GM12878 (cell line): ENCODE data around the gene SOD2. TPM values are rescaled to one million over a fixed set of nuclear protein-coding genes. Genes with fewer than 3 reads are reported as not detected.

Experiments used
- ATAC-seq: fragments of 200-7000 bp; cut with Tn5 transposase; 3 replicates; pipeline ENCODE4 v1.9.1; 2020; ENCODE audit warnings: mild to moderate bottlenecking, moderate library complexity
- BruUV-seq: library from RNA; stranded (reverse); fragments of 400-500 nt; replicated peaks from 2 replicates; lab custom pipeline; 2021; lab: Mats Ljungman, UMichigan
- CTCF ChIA-PET: fragments of 300-600 bp; sonication (Branson Sonifier 250); formaldehyde crosslinking; extraction: SDS; loops from one replicate; lab custom pipeline; 2021; ENCODE audit warnings: inconsistent platforms; lab: Yijun Ruan, JAX
- POLR2A ChIA-PET: fragments of 350-600 bp; formaldehyde crosslinking; extraction: SDS; loops from one replicate; lab custom pipeline; 2021; ENCODE audit warnings: inconsistent platforms; lab: Charles Lee
- RAD21 ChIA-PET: fragments of 300-600 bp; sonication (Branson Sonifier 250); formaldehyde crosslinking; loops from one replicate; lab custom pipeline; 2023; ENCODE audit warnings: antibody characterized with exemption; ENCODE audit not compliant: unreplicated experiment; lab: Charles Lee
- SMC1A ChIA-PET: fragments of 300-600 bp; sonication (Branson Sonifier 250); formaldehyde crosslinking; loops from one replicate; lab custom pipeline; 2023; ENCODE audit not compliant: unreplicated experiment, uncharacterized antibody; lab: Charles Lee
- DNase-seq: peaks from one replicate; pipeline ENCODE4 v3.0.0-alpha.2; 2011; ENCODE audit warnings: low read depth, low spot score
- FAIRE-seq: peaks from 3 replicates; lab custom pipeline; 2011; peaks lifted over from hg19 to GRCh38; lab: Jason Lieb, UNC
- H2AFZ ChIP-seq: 2 replicates; pipeline ENCODE4 v1.6.0; 2011; ENCODE audit warnings: low read depth, low read length, control low read depth; ENCODE audit not compliant: control insufficient read depth
- H3K27ac ChIP-seq: 2 replicates; pipeline ENCODE4 v1.5.1; 2011; ENCODE audit warnings: control low read depth; ENCODE audit not compliant: control insufficient read depth, insufficient read depth
- H3K27me3 ChIP-seq, 2 experiments: replicated peaks in 1 of 2; 2 replicates each; pipeline versions ENCODE4 v1.6.0 to v1.6.1; 2011; ENCODE audit warnings: low read length in 1 of 2; ENCODE audit not compliant: control insufficient read depth in 2 of 2, insufficient read depth in 2 of 2
- H3K36me3 ChIP-seq, 2 experiments: 2 replicates each; pipeline ENCODE4 v1.5.1; 2011; ENCODE audit warnings: low read length in 1 of 2; ENCODE audit not compliant: control insufficient read depth in 2 of 2, insufficient read depth in 2 of 2
- H3K4me1 ChIP-seq: 2 replicates; pipeline ENCODE4 v1.6.1; 2011; ENCODE audit warnings: mild to moderate bottlenecking, low read length, moderate library complexity, mixed read lengths; ENCODE audit not compliant: control insufficient read depth, insufficient read depth
- H3K4me2 ChIP-seq: 2 replicates; pipeline ENCODE4 v1.6.0; 2011; ENCODE audit warnings: control low read depth; ENCODE audit not compliant: control insufficient read depth, insufficient read depth
- H3K4me3 ChIP-seq: fragments of 200-600 bp; sonication (generic); 2 replicates; pipeline ENCODE4 v1.5.1; 2016
- H3K79me2 ChIP-seq: 2 replicates; pipeline ENCODE4 v1.6.0; 2011; ENCODE audit warnings: low read length; ENCODE audit not compliant: control insufficient read depth, insufficient read depth
- H3K9ac ChIP-seq: 2 replicates; pipeline ENCODE4 v1.8.0; 2011; ENCODE audit warnings: low read length, control low read depth, mixed read lengths; ENCODE audit not compliant: control insufficient read depth, insufficient read depth
- H3K9me3 ChIP-seq: replicated peaks from 3 replicates; pipeline ENCODE4 v1.5.1; 2011; ENCODE audit warnings: mild to moderate bottlenecking, low read length; ENCODE audit not compliant: control insufficient read depth, insufficient read depth
- H4K20me1 ChIP-seq: 2 replicates; pipeline ENCODE4 v1.6.0; 2011; ENCODE audit not compliant: control insufficient read depth, insufficient read depth
- CBX3 ChIP-seq: fragments of 200-600 bp; sonication (generic); IDR thresholded peaks from 2 replicates; pipeline ENCODE4 v1.6.1; 2016; ENCODE audit warnings: low read depth, borderline replicate concordance
- CHD1 ChIP-seq: IDR thresholded peaks from 2 replicates; pipeline ENCODE4 v1.6.1; 2012; ENCODE audit warnings: low read depth, low read length, improper control_type of control experiment
- FOXK2 ChIP-seq: fragments of 450-650 bp; IDR thresholded peaks from 2 replicates; pipeline ENCODE4 v1.6.1; 2017; ENCODE audit warnings: mild to moderate bottlenecking, moderate library complexity
- KAT2A ChIP-seq: conservative IDR thresholded peaks from 2 replicates; pipeline ENCODE4 v1.6.1; 2011; ENCODE audit warnings: low read depth, low read length; ENCODE audit not compliant: control insufficient read depth
- PML ChIP-seq: IDR thresholded peaks from 2 replicates; pipeline ENCODE4 v1.6.1; 2012; ENCODE audit warnings: low read length, inconsistent platforms
- RBBP5 ChIP-seq: fragments of 200-600 bp; sonication (generic); conservative IDR thresholded peaks from 2 replicates; pipeline ENCODE4 v1.6.1; 2016
- SMAD1 ChIP-seq: fragments of 450-650 bp; IDR thresholded peaks from 2 replicates; pipeline ENCODE4 v1.6.1; 2018; ENCODE audit warnings: mild to moderate bottlenecking, low read depth; ENCODE audit not compliant: partially characterized antibody
- SP1 ChIP-seq: IDR thresholded peaks from one replicate; pipeline ENCODE4 v1.6.1; 2011; ENCODE audit warnings: low read depth, low read length
- STAT1 ChIP-seq: fragments of 450-650 bp; conservative IDR thresholded peaks from 2 replicates; pipeline ENCODE4 v1.6.1; 2014; ENCODE audit warnings: antibody characterized with exemption, mild to moderate bottlenecking
- WGBS: methylation state at CpG from one replicate; pipeline ENCODE4 v1.1.6; 2016; ENCODE audit warnings: low lambda C conversion rate; ENCODE audit not compliant: insufficient replicate concordance, insufficient coverage; ENCODE audit errors: missing lambda C conversion rate; 5-methylcytosine and 5-hydroxymethylcytosine counted together
- in situ Hi-C: fragments of 300-500 bp; cut with MboI; formaldehyde crosslinking; loops from 9 replicates; pipeline ENCODE4 v1.14.3; 2018; ENCODE audit warnings: mixed read lengths
- intact Hi-C: fragments of 100-400 bp; cut with micrococcal nuclease; formaldehyde crosslinking; loops from one replicate; pipeline ENCODE4 v1.14.2; 2022; ENCODE audit not compliant: unreplicated experiment
- polyA plus RNA-seq, 11 experiments: library from polyadenylated mRNA; depleted of rRNA in 4 of 11; unstranded in 6 of 11; stranded (reverse) in 5 of 11; fragments of >200 nt; fragmentation: Nextera tagmentation in 4 of 11; fragmentation: Illumina TruSeq in 1 of 11; extraction: Ambion mirVana in 4 of 11; extraction: Trizol in 1 of 11; gene quantifications; 1 replicate in 1 of 11; 2 replicates in 10 of 11; pipeline versions ENCODE4 v1.2.1 to v1.2.3, GENCODE V29; 2011 to 2016; ENCODE audit warnings: inconsistent platforms in 2 of 11, missing spikeins in 2 of 11, low read depth in 1 of 11
- total RNA-seq, 4 experiments: library from RNA; depleted of rRNA in 3 of 4; stranded (reverse); fragments of >200 nt in 3 of 4; fragmentation: Illumina TruSeq in 1 of 4; extraction: Trizol in 1 of 4; gene quantifications; 2 replicates each; pipeline versions ENCODE4 v1.2.1 to v1.2.3, GENCODE V29; 2013 to 2021
- TF ChIP-seq, protein P1 (sequence below): IDR thresholded peaks from 2 replicates; pipeline ENCODE4 v1.6.1; 2012; ENCODE audit warnings: mild to moderate bottlenecking, low read depth, low read length
- TF ChIP-seq, protein P2 (sequence below): IDR thresholded peaks from 2 replicates; pipeline ENCODE4 v1.6.1; 2012; ENCODE audit warnings: low read length, inconsistent platforms
- TF ChIP-seq, protein P3 (sequence below): fragments of 150-350 bp; IDR thresholded peaks from 2 replicates; pipeline ENCODE4 v1.6.1; 2016; ENCODE audit warnings: low read depth, low read length
- TF ChIP-seq, protein P4 (sequence below): fragments of 450-650 bp; IDR thresholded peaks from 2 replicates; pipeline ENCODE4 v1.6.1; 2014; ENCODE audit warnings: mild to moderate bottlenecking

Gene SOD2
- total and polyA plus RNA-seq, 10 of the 15 experiments (the other 5 are each of a cell fraction or from before 2014, with no cell fraction given): 12.1 to 55.8 (median 39.1) TPM

DNA sequence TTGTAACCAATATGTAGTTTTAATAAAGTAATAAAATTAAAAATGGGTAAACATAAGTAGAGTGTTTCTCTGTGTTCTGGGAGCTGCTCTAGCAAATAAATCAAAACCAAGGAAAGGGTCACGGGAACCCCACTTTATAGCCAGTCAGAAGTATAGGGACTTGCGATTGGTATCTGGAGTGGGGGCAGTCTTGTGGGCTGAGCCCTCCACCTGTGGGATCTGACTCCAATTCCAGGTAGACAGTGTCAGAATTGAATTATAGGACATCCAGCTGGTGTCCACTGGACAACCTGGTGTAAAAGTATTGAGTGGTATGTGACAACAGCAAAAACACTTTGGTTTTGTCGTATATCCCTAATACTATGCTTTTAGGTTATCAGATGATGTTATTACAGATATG is 14.5 kb downstream of the SOD2 start:
- Histone ChIP-seq H3K4me3 (no peak overlapping the region), H3K79me2 (no peaks in the 10 kb centered on the region), H3K27ac (no peak overlapping the region), H3K27me3 (no peaks in the 10 kb centered on the region), H3K4me2 (no peak overlapping the region), H2AFZ (no peak overlapping the region), H4K20me1 (no peaks in the 10 kb centered on the region), H3K36me3 (peaks cover 0 to 9% of the 10 kb centered on the region in 2 experiments; a peak in 3 of 4 replicates), H3K9ac (no peak overlapping the region), H3K4me1 (no peaks in the 10 kb centered on the region), H3K9me3 (no peaks in the 10 kb centered on the region)
- no peak for DNase-seq
- FAIRE-seq: no peak
- SMC1A ChIA-PET: no interaction called here
- WGBS: 79% methylated on average over 3 of the region's 3 CpGs
- TF ChIP-seq, protein P1, sequence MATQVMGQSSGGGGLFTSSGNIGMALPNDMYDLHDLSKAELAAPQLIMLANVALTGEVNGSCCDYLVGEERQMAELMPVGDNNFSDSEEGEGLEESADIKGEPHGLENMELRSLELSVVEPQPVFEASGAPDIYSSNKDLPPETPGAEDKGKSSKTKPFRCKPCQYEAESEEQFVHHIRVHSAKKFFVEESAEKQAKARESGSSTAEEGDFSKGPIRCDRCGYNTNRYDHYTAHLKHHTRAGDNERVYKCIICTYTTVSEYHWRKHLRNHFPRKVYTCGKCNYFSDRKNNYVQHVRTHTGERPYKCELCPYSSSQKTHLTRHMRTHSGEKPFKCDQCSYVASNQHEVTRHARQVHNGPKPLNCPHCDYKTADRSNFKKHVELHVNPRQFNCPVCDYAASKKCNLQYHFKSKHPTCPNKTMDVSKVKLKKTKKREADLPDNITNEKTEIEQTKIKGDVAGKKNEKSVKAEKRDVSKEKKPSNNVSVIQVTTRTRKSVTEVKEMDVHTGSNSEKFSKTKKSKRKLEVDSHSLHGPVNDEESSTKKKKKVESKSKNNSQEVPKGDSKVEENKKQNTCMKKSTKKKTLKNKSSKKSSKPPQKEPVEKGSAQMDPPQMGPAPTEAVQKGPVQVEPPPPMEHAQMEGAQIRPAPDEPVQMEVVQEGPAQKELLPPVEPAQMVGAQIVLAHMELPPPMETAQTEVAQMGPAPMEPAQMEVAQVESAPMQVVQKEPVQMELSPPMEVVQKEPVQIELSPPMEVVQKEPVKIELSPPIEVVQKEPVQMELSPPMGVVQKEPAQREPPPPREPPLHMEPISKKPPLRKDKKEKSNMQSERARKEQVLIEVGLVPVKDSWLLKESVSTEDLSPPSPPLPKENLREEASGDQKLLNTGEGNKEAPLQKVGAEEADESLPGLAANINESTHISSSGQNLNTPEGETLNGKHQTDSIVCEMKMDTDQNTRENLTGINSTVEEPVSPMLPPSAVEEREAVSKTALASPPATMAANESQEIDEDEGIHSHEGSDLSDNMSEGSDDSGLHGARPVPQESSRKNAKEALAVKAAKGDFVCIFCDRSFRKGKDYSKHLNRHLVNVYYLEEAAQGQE: no peak
- TF ChIP-seq SP1: no peak
- TF ChIP-seq CBX3: no peak
- TF ChIP-seq STAT1: no peak
- TF ChIP-seq CHD1: no peak
- TF ChIP-seq PML: no peak
- TF ChIP-seq RBBP5: no peak
- TF ChIP-seq, protein P2, sequence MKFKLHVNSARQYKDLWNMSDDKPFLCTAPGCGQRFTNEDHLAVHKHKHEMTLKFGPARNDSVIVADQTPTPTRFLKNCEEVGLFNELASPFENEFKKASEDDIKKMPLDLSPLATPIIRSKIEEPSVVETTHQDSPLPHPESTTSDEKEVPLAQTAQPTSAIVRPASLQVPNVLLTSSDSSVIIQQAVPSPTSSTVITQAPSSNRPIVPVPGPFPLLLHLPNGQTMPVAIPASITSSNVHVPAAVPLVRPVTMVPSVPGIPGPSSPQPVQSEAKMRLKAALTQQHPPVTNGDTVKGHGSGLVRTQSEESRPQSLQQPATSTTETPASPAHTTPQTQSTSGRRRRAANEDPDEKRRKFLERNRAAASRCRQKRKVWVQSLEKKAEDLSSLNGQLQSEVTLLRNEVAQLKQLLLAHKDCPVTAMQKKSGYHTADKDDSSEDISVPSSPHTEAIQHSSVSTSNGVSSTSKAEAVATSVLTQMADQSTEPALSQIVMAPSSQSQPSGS: no peak
- TF ChIP-seq, protein P3, sequence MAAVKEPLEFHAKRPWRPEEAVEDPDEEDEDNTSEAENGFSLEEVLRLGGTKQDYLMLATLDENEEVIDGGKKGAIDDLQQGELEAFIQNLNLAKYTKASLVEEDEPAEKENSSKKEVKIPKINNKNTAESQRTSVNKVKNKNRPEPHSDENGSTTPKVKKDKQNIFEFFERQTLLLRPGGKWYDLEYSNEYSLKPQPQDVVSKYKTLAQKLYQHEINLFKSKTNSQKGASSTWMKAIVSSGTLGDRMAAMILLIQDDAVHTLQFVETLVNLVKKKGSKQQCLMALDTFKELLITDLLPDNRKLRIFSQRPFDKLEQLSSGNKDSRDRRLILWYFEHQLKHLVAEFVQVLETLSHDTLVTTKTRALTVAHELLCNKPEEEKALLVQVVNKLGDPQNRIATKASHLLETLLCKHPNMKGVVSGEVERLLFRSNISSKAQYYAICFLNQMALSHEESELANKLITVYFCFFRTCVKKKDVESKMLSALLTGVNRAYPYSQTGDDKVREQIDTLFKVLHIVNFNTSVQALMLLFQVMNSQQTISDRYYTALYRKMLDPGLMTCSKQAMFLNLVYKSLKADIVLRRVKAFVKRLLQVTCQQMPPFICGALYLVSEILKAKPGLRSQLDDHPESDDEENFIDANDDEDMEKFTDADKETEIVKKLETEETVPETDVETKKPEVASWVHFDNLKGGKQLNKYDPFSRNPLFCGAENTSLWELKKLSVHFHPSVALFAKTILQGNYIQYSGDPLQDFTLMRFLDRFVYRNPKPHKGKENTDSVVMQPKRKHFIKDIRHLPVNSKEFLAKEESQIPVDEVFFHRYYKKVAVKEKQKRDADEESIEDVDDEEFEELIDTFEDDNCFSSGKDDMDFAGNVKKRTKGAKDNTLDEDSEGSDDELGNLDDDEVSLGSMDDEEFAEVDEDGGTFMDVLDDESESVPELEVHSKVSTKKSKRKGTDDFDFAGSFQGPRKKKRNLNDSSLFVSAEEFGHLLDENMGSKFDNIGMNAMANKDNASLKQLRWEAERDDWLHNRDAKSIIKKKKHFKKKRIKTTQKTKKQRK: no peak
- no peak for TF ChIP-seq SMAD1
- TF ChIP-seq KAT2A: no peak
- TF ChIP-seq FOXK2: no peak
- TF ChIP-seq, protein P4, sequence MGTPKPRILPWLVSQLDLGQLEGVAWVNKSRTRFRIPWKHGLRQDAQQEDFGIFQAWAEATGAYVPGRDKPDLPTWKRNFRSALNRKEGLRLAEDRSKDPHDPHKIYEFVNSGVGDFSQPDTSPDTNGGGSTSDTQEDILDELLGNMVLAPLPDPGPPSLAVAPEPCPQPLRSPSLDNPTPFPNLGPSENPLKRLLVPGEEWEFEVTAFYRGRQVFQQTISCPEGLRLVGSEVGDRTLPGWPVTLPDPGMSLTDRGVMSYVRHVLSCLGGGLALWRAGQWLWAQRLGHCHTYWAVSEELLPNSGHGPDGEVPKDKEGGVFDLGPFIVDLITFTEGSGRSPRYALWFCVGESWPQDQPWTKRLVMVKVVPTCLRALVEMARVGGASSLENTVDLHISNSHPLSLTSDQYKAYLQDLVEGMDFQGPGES: no peak
- in situ Hi-C loops: no loop called here
- peak; percentile 25; the same call in 1 of the 3 replicates for ATAC-seq
- CTCF ChIA-PET: interaction anchor here (2.9 kb wide), 1 partner anchor 12 kb away, joined by 9 read pairs; no protein-coding TSS in a partner anchor
- no TSS peak for BruUV-seq
- intact Hi-C loops: no loop called here
- POLR2A ChIA-PET: no interaction called here
- RAD21 ChIA-PET: no interaction called here
